NCI-H2029 (cell line): ENCODE results near the gene RSAD2.
"Not testable (repeated sequence)": the region's sequence is repeated elsewhere in the genome, so short reads cannot be mapped to it uniquely, and the experiment has no call there.

Experiments used
- DNase-seq: peaks from one replicate; lab custom pipeline; 2025; lab: John Stamatoyannopoulos, UW

The RSAD2 gene

GRCh38 chr2:6864231-6864754 lies 13.3 kb upstream of the RSAD2 start:
- no peak for DNase-seq

GRCh38 chr2:6864923-6865345 lies 12.6 kb upstream of the RSAD2 start:
- no peak for DNase-seq

DNA sequence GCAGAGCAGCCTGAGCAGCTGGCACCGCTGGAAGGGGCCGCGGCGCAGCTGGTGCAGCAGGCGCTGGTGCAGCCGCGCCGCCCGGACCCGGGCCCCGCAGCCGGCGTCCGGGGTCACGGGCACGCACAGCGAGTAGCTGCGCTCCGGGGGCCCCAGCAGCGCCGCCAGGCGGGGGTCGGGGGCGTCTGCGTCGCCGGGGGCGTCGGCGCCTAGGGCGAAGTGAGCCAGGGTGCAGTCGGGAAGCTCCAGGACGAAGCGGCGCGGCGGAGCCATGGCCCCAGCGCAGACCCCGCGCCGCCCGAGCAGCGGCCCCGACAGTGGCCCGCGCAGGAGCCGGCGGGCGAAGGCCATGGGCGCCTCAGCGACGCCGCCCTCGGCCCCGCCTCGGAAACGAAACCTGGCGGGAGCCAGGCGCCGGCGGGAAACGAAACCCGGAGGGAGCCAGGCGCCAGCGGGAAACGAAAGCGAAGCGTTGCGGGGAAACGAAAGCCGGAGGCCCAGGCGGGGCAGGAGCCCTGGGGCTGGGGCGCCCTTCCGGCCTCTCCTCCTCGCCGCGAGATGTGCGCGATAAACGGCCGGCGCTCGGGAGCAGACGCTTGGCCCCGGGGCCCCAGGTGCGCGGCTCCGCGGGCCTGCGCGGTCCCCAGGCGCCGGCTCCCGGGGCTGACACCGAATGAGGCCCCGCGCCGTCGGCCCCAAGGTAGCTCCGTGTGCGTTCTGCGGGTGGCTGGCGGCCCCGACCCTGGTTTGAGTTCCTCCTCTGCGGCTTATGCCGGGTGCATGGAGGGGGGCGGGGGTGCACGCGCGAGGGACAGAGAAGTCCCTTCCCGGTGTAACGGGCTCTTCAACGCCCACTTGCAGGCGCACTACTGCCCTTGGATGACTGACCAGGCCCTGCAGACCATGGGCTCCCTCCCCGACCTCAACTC lies 12.0 kb upstream of the RSAD2 start, which contains the start of gene CMPK2:
CMPK2 (minus strand) TSS at position 562 of the 929 bp plus-strand sequence; CDS start at position 351, 211 bp downstream.
- peak; percentile 72 for DNase-seq

DNA sequence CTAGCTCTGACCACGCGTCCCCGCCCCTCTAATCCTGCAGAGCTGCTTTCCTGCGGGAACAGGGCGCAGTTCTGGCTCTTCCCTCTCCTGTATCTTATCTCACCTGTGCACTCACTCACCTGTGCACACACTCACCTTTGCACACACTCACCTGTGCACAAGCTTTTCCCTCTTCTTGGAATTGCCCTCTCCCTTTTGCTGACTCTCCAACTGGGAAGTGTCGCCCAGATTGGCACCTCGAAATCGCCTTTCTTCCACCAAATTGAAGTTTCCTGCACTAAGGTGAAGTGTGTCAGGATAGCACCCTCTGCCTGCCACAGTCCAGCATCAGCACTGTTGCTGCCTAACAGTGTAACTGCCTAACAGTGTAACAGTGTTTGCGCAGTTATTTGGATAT lies 11.3 kb upstream of the RSAD2 start:
- peak; percentile 29 for DNase-seq

DNA sequence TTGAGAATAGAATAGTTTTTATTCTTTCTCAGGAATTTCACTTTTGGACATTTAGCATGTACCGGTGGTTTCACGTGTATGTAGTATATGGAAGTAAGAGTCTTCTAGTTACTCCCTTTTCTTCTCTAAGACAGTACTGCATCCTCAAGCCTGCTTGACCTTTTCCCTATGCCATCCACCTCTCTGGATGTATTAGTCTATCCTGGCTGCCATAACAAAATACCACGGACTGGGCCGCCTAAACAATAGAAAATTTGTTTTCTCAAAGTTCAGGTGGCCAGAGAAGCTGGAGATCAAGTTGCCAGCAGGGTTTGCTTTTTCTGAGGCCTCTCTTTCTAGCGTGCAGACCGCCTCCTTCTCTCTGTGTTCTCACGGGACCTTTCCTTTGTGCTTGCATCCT lies 10.6 kb upstream of the RSAD2 start:
- no peak for DNase-seq

DNA sequence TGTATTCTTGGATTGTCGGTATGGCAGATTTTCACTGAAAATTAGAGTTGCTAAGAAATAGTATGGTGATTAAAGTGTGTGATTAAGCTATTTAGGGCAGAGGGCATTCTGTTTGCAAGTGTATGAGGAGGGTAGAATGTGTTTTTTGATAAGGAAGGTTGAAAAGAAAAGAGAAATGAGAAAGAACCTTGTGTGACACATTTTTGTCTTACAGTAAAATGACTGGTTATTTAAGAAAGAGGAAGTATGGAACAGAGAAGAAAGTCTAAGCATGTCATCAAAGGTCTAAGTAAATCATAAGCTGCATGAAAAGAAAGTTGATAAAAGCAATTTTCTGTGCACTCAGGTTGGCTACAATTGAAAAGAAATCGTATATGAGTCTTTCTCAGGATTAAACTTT lies 5.2 kb upstream of the RSAD2 start:
- no peak for DNase-seq

DNA sequence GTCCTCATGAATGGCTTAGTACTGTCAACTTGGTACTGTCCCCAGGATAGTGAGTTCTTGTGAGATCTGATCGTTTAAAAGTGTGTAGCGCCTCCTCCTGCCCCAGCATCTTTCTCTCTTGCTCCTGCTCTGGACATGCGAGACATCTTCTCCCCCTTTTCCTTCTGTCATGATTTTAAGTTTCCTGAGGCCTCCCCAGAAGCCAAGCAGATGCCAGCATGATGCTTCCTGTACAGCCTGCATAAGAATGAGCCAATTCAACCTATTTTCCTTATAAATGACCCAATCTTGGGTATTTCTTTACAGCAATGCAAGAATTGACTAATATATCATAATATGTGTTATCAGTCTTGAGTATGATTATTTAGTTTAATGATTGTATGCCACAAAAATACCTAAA lies 3.5 kb upstream of the RSAD2 start:
- DNase-seq: no peak

GRCh38 chr2:6876309-6876708 lies 1.3 kb upstream of the RSAD2 start:
- no peak for DNase-seq

DNA sequence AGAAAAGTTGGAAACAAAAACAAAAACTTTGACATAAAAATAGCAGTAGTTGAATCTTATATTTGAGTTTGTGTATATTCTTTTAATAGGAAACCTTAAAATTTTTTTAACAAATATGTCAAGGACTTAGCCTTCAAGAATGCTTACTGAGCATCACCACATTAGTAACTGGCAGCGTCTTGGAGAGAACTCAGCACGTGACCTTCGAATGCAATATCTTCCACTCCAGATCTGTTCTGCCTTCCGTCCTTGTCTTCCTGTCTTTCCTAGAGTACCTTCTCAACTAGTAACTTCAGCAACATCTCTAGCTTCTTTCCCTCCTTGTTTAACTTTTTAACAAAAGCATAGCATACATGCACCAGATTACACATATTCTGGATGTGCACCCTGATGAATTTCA lies 972 bp downstream of the RSAD2 start:
- DNase-seq: no peak

- DNase-seq: no peak
Measured at GRCh38 chr2:6879011-6879410, 1.4 kb downstream of the RSAD2 start.

DNA sequence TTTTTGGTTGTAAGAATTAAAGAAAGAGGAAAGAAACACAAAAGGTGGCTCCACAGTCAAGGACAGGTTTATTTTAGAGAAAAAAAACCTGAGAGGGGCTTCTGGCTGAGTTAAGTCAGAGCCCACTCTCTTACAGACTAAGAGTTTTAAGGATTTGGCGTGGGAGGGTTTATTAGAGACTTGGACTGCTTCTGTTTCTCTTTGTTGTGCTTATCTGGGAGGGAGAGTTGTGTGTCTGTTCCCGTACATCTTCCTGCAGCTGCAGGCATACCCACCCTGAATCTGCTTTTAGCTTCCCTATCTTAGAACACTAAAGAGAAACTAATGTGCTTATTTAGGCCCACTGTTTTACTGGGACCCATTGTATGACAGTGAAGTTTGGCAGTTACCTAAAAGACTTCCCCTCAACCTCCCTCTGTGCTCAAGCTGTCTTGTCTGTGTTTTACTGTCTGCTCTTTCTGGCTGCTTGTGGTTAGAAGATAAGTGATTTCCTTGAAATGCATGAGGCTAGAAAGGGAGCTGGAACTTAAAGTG lies 2.7 kb downstream of the RSAD2 start:
- no peak for DNase-seq

DNA sequence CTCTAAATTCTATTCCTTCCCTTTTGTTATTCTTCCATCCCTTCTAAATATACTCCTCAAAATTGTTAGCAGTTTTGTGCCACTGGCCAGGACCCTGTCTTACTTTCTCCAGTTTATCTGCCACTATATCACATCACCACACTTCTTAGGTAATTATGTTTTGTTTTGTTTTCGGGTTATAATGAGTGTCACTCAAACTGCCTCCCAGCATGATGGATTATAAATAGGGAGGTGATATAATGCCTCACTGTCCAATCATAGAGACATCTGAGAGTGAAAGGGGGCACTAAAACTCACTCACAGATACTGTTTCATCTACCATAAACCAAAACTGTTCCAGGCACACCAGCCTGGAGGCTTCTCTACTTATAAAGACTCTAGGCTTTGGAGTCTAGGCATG lies 3.5 kb downstream of the RSAD2 start:
- no peak for DNase-seq

GRCh38 chr2:6881516-6881915 lies 3.9 kb downstream of the RSAD2 start:
- DNase-seq: no peak

DNA sequence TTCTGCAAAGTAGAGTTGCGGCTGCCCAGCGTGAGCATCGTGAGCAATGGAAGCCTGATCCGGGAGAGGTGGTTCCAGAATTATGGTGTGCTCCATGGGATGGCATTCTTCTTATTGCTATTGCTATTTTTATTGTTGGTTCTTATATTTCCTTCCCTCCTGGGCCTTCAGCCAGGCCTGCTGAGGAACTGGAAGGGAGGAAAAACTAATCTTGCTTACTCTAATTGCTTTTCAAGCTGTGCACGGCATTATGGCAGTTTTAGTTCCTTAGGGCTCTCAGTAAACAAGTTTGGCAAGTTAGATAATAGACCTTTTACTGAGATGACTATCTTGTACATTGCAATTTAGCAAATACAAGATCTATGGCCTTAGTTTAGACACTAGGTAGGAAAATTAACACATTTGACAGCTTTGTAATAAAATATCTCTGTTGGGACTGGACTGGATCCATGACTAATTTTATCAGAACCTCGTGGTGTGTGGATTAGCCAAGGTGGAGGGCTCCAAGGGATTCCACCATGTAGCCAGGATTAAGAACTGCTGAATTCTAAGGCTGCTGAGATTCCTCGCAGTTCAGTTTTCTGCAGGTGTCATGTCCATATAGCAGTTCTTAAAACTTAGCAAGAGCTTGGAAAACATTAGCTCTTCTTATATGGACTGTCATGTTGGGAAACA lies 6.0 kb downstream of the RSAD2 start:
- no peak for DNase-seq

GRCh38 chr2:6885551-6885950 lies 8.0 kb downstream of the RSAD2 start:
- DNase-seq: no peak

- no peak for DNase-seq
Measured at GRCh38 chr2:6885968-6886367, 8.4 kb downstream of the RSAD2 start.

GRCh38 chr2:6887751-6888192 lies 10.2 kb downstream of the RSAD2 start:
- no peak for DNase-seq

- DNase-seq: no peak
Measured at GRCh38 chr2:6888724-6889123, 11.1 kb downstream of the RSAD2 start.

GRCh38 chr2:6893876-6894482 lies 16.4 kb downstream of the RSAD2 start:
- no peak for DNase-seq

- no peak for DNase-seq
Measured at GRCh38 chr2:6896930-6897759, 19.6 kb downstream of the RSAD2 start.

- DNase-seq: not testable (repeated sequence)
Measured at GRCh38 chr2:6902581-6902980, 25.0 kb downstream of the RSAD2 start.
